Sigmoid colon (tissue), 3 donors: Measurements from ENCODE around the gene SLC19A1.
A peak's percentile ranks its signal among the peaks of the same experiment; 100 is the strongest.

Experiments
- CTCF ChIP-seq, 4 experiments: fragments of 450-650 bp in 3 of 4; fragments of 200-600 bp in 1 of 4; IDR thresholded peaks; one replicate each; pipeline ENCODE4 v1.5.1; 2016 to 2019; ENCODE audit warnings: antibody characterized with exemption in 4 of 4, mild to moderate bottlenecking in 3 of 4, moderate library complexity in 2 of 4
- POLR2A ChIP-seq, 2 donors: fragments of 450-650 bp; IDR thresholded peaks; one replicate each; pipeline ENCODE4 v1.6.1; 2016; ENCODE audit warnings: antibody characterized with exemption in 2 of 2, mild to moderate bottlenecking in 2 of 2, moderate library complexity in 2 of 2

GRCh38 chr21:45554477-45555175 lies 12.4 kb upstream of the SLC19A1 start:
- TF ChIP-seq POLR2A (IDR thresholded peaks at IDR 0.05) (no peak), CTCF (IDR thresholded peaks at IDR 0.05) (peak; percentile 64 to 86 (median 78))
